ENCODE data around the gene LIX1.

Gene LIX1

GRCh38 chr5:97074859-97075489, 67.4 kb downstream of the LIX1 start:
- DNase-seq (ENCODE audit: low spot score): no peak

GRCh38 chr5:97073420-97073819, 69.0 kb downstream of the LIX1 start:
- no peak for DNase-seq (ENCODE audit: low spot score)

- DNase-seq (ENCODE audit: low spot score): no peak
Measured at GRCh38 chr5:97072696-97073095, 69.7 kb downstream of the LIX1 start.

GRCh38 chr5:97071993-97072392, 70.4 kb downstream of the LIX1 start:
- no peak for DNase-seq (ENCODE audit: low spot score)

GRCh38 chr5:97071101-97071500, 71.3 kb downstream of the LIX1 start:
- DNase-seq (ENCODE audit: low spot score): peak; percentile 70

- DNase-seq (ENCODE audit: low spot score): no peak
Measured at GRCh38 chr5:97070234-97070633, 72.2 kb downstream of the LIX1 start.

- no peak for DNase-seq (ENCODE audit: low spot score)
Measured at GRCh38 chr5:97067296-97067850, 75.0 kb downstream of the LIX1 start.

- DNase-seq (ENCODE audit: low spot score): no peak
Measured at GRCh38 chr5:97065475-97065874, 76.9 kb downstream of the LIX1 start.

GRCh38 chr5:97063251-97063650, 79.2 kb downstream of the LIX1 start:
- DNase-seq (ENCODE audit: low spot score): no peak

GRCh38 chr5:97062046-97062445, 80.4 kb downstream of the LIX1 start:
- DNase-seq (ENCODE audit: low spot score): no peak

- DNase-seq (ENCODE audit: low spot score): no peak
Measured at GRCh38 chr5:97056263-97056662, 86.1 kb downstream of the LIX1 start.

GRCh38 chr5:97049175-97049574, 93.2 kb downstream of the LIX1 start:
- DNase-seq (ENCODE audit: low spot score): no peak

- DNase-seq (ENCODE audit: low spot score): no peak
Measured at GRCh38 chr5:97047076-97047475, 95.3 kb downstream of the LIX1 start.

GRCh38 chr5:97046270-97046982, 96.0 kb downstream of the LIX1 start:
- peak; percentile 20 for DNase-seq (ENCODE audit: low spot score)

- DNase-seq (ENCODE audit: low spot score): no peak
Measured at GRCh38 chr5:97044052-97044451, 98.4 kb downstream of the LIX1 start.

GRCh38 chr5:97043511-97043910, 98.9 kb downstream of the LIX1 start:
- DNase-seq (ENCODE audit: low spot score): no peak

GRCh38 chr5:97042996-97043395, 99.4 kb downstream of the LIX1 start:
- DNase-seq (ENCODE audit: low spot score): no peak

Measured in globus pallidus (tissue), 1 donor.